ENCODE measurements around the gene SERPINB6.
"Not testable (repeated sequence)": the region's sequence is repeated elsewhere in the genome, so short reads cannot be mapped to it uniquely, and the experiment has no call there.

GRCh38 chr6:2927931-2928330 is 43.4 kb downstream of the SERPINB6 start:
- not testable (repeated sequence) for TF ChIP-seq CTCF (IDR thresholded peaks at IDR 0.05; ENCODE audit: low read depth, low read length, missing input control); RAD21 (IDR thresholded peaks at IDR 0.05)
- TF ChIP-seq, protein P1, sequence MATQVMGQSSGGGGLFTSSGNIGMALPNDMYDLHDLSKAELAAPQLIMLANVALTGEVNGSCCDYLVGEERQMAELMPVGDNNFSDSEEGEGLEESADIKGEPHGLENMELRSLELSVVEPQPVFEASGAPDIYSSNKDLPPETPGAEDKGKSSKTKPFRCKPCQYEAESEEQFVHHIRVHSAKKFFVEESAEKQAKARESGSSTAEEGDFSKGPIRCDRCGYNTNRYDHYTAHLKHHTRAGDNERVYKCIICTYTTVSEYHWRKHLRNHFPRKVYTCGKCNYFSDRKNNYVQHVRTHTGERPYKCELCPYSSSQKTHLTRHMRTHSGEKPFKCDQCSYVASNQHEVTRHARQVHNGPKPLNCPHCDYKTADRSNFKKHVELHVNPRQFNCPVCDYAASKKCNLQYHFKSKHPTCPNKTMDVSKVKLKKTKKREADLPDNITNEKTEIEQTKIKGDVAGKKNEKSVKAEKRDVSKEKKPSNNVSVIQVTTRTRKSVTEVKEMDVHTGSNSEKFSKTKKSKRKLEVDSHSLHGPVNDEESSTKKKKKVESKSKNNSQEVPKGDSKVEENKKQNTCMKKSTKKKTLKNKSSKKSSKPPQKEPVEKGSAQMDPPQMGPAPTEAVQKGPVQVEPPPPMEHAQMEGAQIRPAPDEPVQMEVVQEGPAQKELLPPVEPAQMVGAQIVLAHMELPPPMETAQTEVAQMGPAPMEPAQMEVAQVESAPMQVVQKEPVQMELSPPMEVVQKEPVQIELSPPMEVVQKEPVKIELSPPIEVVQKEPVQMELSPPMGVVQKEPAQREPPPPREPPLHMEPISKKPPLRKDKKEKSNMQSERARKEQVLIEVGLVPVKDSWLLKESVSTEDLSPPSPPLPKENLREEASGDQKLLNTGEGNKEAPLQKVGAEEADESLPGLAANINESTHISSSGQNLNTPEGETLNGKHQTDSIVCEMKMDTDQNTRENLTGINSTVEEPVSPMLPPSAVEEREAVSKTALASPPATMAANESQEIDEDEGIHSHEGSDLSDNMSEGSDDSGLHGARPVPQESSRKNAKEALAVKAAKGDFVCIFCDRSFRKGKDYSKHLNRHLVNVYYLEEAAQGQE (IDR thresholded peaks at IDR 0.05) = not testable (repeated sequence)
